GM12878 (cell line): ENCODE data around the gene NGDN. TPM values are rescaled to one million over a fixed set of nuclear protein-coding genes. Genes with fewer than 3 reads are reported as not detected.

ENCODE experiments used
- CBFB ChIP-seq: IDR thresholded peaks from 2 replicates; pipeline ENCODE4 v1.6.1; 2016; ENCODE audit warnings: antibody characterized with exemption, low read depth
- CUX1 ChIP-seq: IDR thresholded peaks from 2 replicates; pipeline ENCODE4 v1.6.1; 2012; ENCODE audit warnings: improper control_type of control experiment, low read depth, low read length; ENCODE audit not compliant: insufficient replicate concordance
- ESRRA ChIP-seq: IDR thresholded peaks from 2 replicates; pipeline ENCODE4 v1.6.1; 2012; ENCODE audit warnings: mild to moderate bottlenecking, low read length, improper control_type of control experiment
- NR2C2 ChIP-seq: IDR thresholded peaks from 2 replicates; pipeline ENCODE4 v1.6.1; 2011; ENCODE audit warnings: borderline replicate concordance, low read depth; ENCODE audit not compliant: control insufficient read depth, insufficient read length
- RAD51 ChIP-seq: fragments of 450-650 bp; IDR thresholded peaks from 2 replicates; pipeline ENCODE4 v1.6.1; 2016; ENCODE audit warnings: moderate library complexity, mild to moderate bottlenecking, inconsistent platforms
- RB1 ChIP-seq: fragments of 450-650 bp; formaldehyde crosslinking; IDR thresholded peaks from 2 replicates; pipeline ENCODE4 v1.6.1; 2017; ENCODE audit warnings: mild to moderate bottlenecking, borderline replicate concordance
- RUNX3 ChIP-seq: IDR thresholded peaks from 2 replicates; pipeline ENCODE4 v1.6.1; 2012; ENCODE audit warnings: low read length, inconsistent platforms
- ZNF24 ChIP-seq: fragments of 450-650 bp; IDR thresholded peaks from 2 replicates; pipeline ENCODE4 v1.6.1; 2017; ENCODE audit warnings: antibody characterized with exemption, mild to moderate bottlenecking
- polyA plus RNA-seq, 11 experiments: library from polyadenylated mRNA; depleted of rRNA in 4 of 11; unstranded in 6 of 11; stranded (reverse) in 5 of 11; fragments of >200 nt; fragmentation: Nextera tagmentation in 4 of 11; fragmentation: Illumina TruSeq in 1 of 11; extraction: Ambion mirVana in 4 of 11; extraction: Trizol in 1 of 11; gene quantifications; 1 replicate in 1 of 11; 2 replicates in 10 of 11; pipeline versions ENCODE4 v1.2.1 to v1.2.3, GENCODE V29; 2011 to 2016; ENCODE audit warnings: inconsistent platforms in 2 of 11, missing spikeins in 2 of 11, low read depth in 1 of 11
- total RNA-seq, 4 experiments: library from RNA; depleted of rRNA in 3 of 4; stranded (reverse); fragments of >200 nt in 3 of 4; fragmentation: Illumina TruSeq in 1 of 4; extraction: Trizol in 1 of 4; gene quantifications; 2 replicates each; pipeline versions ENCODE4 v1.2.1 to v1.2.3, GENCODE V29; 2013 to 2021
- TF ChIP-seq, protein P1 (sequence below), 3 experiments: IDR thresholded peaks in 2 of 3; conservative IDR thresholded peaks in 1 of 3; 2 replicates each; pipeline ENCODE4 v1.5.1; 2011; ENCODE audit warnings: low read depth in 3 of 3, low read length in 3 of 3, mild to moderate bottlenecking in 3 of 3, control low read depth in 2 of 3, moderate library complexity in 2 of 3, inconsistent platforms in 1 of 3, mixed read lengths in 1 of 3; ENCODE audit not compliant: control insufficient read depth in 2 of 3, insufficient read depth in 1 of 3; ENCODE audit errors: extremely low read depth in 1 of 3
- TF ChIP-seq, protein P2 (sequence below): fragments of 450-650 bp; IDR thresholded peaks from 2 replicates; pipeline ENCODE4 v1.6.1; 2017; ENCODE audit warnings: borderline replicate concordance

The NGDN gene
- total and polyA plus RNA-seq, 10 of the 15 experiments (the other 5 are each of a cell fraction or from before 2014, with no cell fraction given) = 40.4 to 163 (median 71.4) TPM

DNA sequence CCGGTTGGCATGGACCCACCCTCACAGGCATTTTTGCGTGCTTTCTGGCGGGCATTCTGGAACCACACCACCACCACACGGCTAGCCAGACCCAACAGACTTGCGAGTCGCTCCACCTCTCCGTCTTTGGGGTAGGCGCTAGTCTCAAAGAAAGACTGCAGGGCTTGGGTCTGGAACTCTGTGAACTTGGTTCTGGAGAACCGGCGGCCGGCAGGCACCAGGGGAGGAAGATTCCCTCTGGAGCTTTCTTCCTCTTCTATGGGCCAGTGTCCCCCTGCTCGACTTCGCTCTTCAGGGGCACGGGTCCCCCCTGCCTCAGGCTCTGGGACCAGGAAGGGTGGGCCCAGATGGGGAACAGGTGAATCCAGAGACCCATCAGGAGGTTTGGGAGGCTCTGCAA, 55.5 kb downstream of the NGDN start (continued):
- TF ChIP-seq CUX1 = no peak
- TF ChIP-seq, protein P1, sequence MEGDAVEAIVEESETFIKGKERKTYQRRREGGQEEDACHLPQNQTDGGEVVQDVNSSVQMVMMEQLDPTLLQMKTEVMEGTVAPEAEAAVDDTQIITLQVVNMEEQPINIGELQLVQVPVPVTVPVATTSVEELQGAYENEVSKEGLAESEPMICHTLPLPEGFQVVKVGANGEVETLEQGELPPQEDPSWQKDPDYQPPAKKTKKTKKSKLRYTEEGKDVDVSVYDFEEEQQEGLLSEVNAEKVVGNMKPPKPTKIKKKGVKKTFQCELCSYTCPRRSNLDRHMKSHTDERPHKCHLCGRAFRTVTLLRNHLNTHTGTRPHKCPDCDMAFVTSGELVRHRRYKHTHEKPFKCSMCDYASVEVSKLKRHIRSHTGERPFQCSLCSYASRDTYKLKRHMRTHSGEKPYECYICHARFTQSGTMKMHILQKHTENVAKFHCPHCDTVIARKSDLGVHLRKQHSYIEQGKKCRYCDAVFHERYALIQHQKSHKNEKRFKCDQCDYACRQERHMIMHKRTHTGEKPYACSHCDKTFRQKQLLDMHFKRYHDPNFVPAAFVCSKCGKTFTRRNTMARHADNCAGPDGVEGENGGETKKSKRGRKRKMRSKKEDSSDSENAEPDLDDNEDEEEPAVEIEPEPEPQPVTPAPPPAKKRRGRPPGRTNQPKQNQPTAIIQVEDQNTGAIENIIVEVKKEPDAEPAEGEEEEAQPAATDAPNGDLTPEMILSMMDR (IDR thresholded peaks at IDR 0.05 in 2 of 3, conservative IDR thresholded peaks at IDR 0.05 in 1 of 3; ENCODE audit: control insufficient read depth in 2 of 3, extremely low read depth in 1 of 3, insufficient read depth in 1 of 3, low read depth in 3 of 3, low read length in 3 of 3) = no peak
- no peak for TF ChIP-seq NR2C2
- TF ChIP-seq RB1 = no peak
- no peak for TF ChIP-seq RUNX3
- TF ChIP-seq, protein P2, sequence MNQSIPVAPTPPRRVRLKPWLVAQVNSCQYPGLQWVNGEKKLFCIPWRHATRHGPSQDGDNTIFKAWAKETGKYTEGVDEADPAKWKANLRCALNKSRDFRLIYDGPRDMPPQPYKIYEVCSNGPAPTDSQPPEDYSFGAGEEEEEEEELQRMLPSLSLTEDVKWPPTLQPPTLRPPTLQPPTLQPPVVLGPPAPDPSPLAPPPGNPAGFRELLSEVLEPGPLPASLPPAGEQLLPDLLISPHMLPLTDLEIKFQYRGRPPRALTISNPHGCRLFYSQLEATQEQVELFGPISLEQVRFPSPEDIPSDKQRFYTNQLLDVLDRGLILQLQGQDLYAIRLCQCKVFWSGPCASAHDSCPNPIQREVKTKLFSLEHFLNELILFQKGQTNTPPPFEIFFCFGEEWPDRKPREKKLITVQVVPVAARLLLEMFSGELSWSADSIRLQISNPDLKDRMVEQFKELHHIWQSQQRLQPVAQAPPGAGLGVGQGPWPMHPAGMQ = no peak
- TF ChIP-seq RAD51 = no peak
- TF ChIP-seq CBFB = no peak
- no peak for TF ChIP-seq ESRRA
- TF ChIP-seq ZNF24 = no peak
